Fibroblast of the aortic adventitia (primary cell): ENCODE data around the gene MX2. TPM values are rescaled to one million over a fixed set of nuclear protein-coding genes. Genes with fewer than 3 reads are reported as not detected.

ENCODE experiments used
- DNase-seq: peaks from one replicate; pipeline ENCODE4 v3.0.0-alpha.2; 2010; ENCODE audit warnings: low read depth
- H3K4me3 ChIP-seq: 2 replicates; pipeline ENCODE4 v1.5.1; 2011; ENCODE audit warnings: low read depth, mild to moderate bottlenecking, control low read depth, low read length, moderate library complexity
- CTCF ChIP-seq: IDR thresholded peaks from 2 replicates; pipeline ENCODE4 v1.5.1; 2011; ENCODE audit warnings: mild to moderate bottlenecking, low read length, control low read depth, inconsistent platforms; ENCODE audit not compliant: insufficient read depth
- total RNA-seq: library from RNA; depleted of rRNA; stranded (reverse); fragments of >200 nt; gene quantifications from 2 replicates; pipeline ENCODE4 v1.2.3, GENCODE V29; 2012; ENCODE audit warnings: low replicate concordance

Gene MX2
- total RNA-seq, 1 donor: 4.2 TPM

GRCh38 chr21:41398831-41399230, 37.0 kb downstream of the MX2 start:
- no peak for DNase-seq
- no peak for TF ChIP-seq CTCF
- no peak overlapping the region for H3K4me3 ChIP-seq

GRCh38 chr21:41399246-41399800, 37.5 kb downstream of the MX2 start:
- no peak for TF ChIP-seq CTCF
- DNase-seq: no peak
- H3K4me3 ChIP-seq: no peak overlapping the region

DNA sequence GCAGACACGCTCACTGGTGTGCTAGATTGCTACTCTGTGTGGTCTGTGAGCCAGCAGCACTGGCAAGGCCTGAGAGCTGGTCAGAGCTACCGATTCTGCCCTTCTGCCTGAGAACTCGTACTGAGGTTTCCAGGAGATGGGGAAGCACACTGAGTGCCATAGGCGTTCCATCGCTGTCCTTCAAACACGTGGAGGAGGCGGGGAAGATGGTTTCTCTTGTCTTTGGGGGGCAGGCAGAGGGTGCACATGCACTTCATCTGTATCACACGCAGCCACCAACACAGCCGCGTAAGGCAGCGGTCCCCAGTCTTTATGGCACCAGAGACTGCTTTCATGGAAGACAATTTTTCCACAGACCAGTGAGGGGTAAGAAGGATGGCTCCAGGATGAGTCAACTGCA, 40.4 kb downstream of the MX2 start:
- no peak for DNase-seq
- no peak overlapping the region for H3K4me3 ChIP-seq
- TF ChIP-seq CTCF: no peak

- no peak for DNase-seq
- TF ChIP-seq CTCF: no peak
- no peak overlapping the region for H3K4me3 ChIP-seq
Measured at GRCh38 chr21:41402796-41403195, 41.0 kb downstream of the MX2 start.

DNA sequence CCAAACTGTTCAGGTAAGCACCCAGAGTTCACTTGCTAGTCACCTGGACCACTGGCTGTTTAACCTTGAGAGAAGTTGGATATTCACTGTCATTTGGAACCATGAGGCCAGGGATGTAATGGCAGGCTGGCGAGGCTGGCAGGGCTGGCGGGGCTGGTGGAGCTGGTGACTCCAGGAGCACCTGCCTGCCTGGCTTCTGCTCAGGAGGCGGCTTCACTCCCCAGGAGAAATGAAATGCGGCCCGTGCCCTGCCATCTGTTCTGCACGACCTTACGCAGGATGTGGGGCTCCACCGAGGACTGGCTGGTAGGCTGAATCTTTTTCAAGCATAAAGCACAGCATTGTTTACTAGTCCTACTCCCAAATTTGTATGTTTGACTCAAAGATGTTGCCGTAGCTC, 41.5 kb downstream of the MX2 start:
- no peak for DNase-seq
- no peak overlapping the region for H3K4me3 ChIP-seq
- no peak for TF ChIP-seq CTCF

DNA sequence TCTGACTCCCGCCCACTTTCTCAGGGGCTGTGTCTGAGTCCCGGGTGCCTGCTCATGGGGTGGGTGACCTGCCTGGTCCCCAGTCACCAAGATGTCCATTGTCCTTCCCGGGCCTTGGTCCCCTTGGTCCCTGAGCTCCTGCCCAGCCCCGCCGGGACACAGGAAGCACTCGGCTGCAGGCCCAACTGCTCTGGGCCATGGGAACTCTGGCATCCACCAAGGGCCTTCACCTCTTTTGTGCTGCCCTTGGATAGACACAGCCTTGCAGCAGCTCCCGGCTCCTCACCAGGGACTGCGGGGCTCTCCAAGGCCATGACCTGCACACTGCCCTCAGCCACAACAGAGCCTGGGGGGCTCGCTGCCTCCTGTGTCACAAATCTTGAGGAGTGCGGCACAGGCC, 42.1 kb downstream of the MX2 start:
- no peak for TF ChIP-seq CTCF
- H3K4me3 ChIP-seq: no peak overlapping the region
- DNase-seq: no peak

DNA sequence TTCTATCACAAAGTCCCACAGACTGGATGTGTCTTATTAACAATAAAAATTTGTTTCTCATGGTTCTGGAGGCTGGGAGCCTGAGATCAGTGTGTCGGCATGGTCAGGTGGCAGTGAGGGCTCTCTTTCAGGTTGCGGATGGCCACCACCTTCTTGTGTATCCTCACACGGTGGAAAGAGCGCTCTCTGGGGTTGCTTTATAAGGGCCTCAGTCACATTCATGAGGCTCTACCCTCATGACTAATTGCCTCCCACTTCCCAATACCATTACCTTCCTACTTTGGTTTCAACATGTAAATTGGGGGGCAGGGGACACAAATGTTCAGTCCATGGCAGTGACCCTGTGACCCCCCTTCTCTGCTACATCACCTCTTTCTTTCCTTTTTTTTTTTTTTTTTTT, 43.5 kb downstream of the MX2 start:
- DNase-seq: no peak
- no peak for TF ChIP-seq CTCF
- H3K4me3 ChIP-seq: no peak overlapping the region
